HFFc6 (cell line): ENCODE results near the gene ZSWIM7. TPM values are rescaled to one million over a fixed set of nuclear protein-coding genes. Genes with fewer than 3 reads are reported as not detected.

Experiments
- DNase-seq: peaks from one replicate; pipeline ENCODE4 v3.0.0-alpha.2; 2018
- H3K27ac Mint-ChIP-seq: 2 replicates; pipeline ENCODE4 v1.8.0; 2020; ENCODE audit warnings: mild to moderate bottlenecking, mixed read lengths
- H3K27me3 Mint-ChIP-seq: 2 replicates; pipeline ENCODE4 v1.8.0; 2021; ENCODE audit warnings: mild to moderate bottlenecking, moderate library complexity, mixed read lengths; ENCODE audit not compliant: insufficient read depth
- H3K36me3 Mint-ChIP-seq: 2 replicates; pipeline ENCODE4 v1.8.0; 2021; ENCODE audit warnings: low read depth, mixed read lengths
- H3K4me1 Mint-ChIP-seq: 2 replicates; pipeline ENCODE4 v1.8.0; 2020; ENCODE audit warnings: low read depth, mixed read lengths
- H3K4me3 Mint-ChIP-seq: 2 replicates; pipeline ENCODE4 v1.8.0; 2020; ENCODE audit warnings: mild to moderate bottlenecking, moderate library complexity, mixed read lengths
- H3K9me3 Mint-ChIP-seq: 2 replicates; pipeline ENCODE4 v1.8.0; 2020; ENCODE audit warnings: mild to moderate bottlenecking, mixed read lengths
- long read RNA-seq: library from polyadenylated mRNA; unstranded; transcript quantifications from one replicate; pipeline ENCODE4 v2.0.0, GENCODE V29; 2019
- total RNA-seq, 6 experiments: library from RNA; stranded (reverse); fragmentation: NEBNext Ultra II Directional; extraction: Animal tissue kit (Norgen Biotek cat#: 25700); gene quantifications; 2 replicates in 1 of 6; 3 replicates in 5 of 6; pipeline ENCODE4 v1.2.3, GENCODE V29; 2021
- TF ChIP-seq, protein P1 (sequence below): fragments of 200-600 bp; sonication (generic); IDR thresholded peaks from 2 replicates; pipeline ENCODE4 v1.5.0; 2021; ENCODE audit warnings: antibody characterized with exemption, mild to moderate bottlenecking

Gene ZSWIM7, protein sequence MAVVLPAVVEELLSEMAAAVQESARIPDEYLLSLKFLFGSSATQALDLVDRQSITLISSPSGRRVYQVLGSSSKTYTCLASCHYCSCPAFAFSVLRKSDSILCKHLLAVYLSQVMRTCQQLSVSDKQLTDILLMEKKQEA
- 10 to 100 TPM; 11.4 to 17.7 (median 15.5) TPM for total RNA-seq
- long read RNA-seq, transcript ZSWIM7-201 (5 exons, 2,008 nt): minor isoform, 6 of 21 reads
- long read RNA-seq, transcript ZSWIM7-205 (6 exons, 703 nt): major isoform, 7 of 21 reads
- long read RNA-seq, partial matches to known transcripts: 1 of 21 reads
- long read RNA-seq, other reads (novel, unspliced or antisense): 3 of 21 reads

DNA sequence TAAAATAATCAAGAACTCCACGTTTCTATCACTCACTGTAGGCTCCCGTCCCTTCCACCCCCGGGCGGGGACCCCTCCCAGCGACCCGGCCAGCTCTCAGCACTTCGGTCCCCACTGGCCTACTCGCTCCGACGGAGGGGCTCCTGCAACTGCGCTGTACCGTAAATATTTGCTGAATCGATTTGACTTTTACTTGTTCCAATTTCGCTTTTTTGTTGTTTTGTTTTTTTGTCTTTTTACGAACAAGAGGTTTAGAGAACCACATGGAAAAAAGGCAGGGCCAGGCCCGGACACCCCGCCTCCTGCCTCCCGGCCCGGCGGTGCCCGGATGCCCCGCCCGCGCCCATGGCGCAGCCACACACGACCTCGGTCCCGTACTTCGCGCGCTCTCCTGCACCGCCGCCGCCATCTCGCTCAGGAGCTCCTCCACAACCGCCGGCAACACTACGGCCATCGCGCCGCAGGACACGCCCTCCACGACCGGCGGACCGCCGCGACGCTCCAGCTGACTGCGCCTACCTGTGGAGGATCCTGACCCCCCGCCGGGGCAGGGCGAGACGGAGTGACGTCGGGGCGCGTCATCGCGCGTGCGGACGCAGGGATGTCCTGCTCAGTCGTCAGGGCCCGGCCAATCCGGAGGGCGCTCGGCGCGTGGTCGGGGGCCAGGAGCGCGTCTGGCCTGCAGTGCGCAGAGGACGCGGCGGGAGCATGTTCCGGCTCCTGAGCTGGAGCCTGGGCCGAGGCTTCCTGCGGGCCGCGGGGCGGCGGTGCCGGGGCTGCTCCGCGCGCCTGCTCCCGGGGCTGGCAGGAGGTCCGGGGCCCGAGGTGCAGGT lies at the start of gene ZSWIM7, which contains the start of gene TTC19:
ZSWIM7 (minus strand) TSS at position 564 of the 833 bp plus-strand sequence; CDS start at position 454, 110 bp downstream.
TTC19 (plus strand) TSS at position 684 of the 833 bp plus-strand sequence; CDS start at position 709, 25 bp downstream.
- DNase-seq: peak; percentile 84
- peaks cover 23% of the 10 kb centered on the region for H3K4me1 Mint-ChIP-seq
- H3K4me3 Mint-ChIP-seq: peak within 1 kb of the TSS; percentile 90
- peaks cover 10% of the 10 kb centered on the region; the same call in 1 of the 2 replicates for H3K9me3 Mint-ChIP-seq
- H3K27me3 Mint-ChIP-seq: no peaks in the 10 kb centered on the region; the same call in 1 of the 2 replicates
- H3K36me3 Mint-ChIP-seq: peaks cover 35% of the 10 kb centered on the region
- peak within 1 kb of the TSS; percentile 92 for H3K27ac Mint-ChIP-seq
- TF ChIP-seq, protein P1, sequence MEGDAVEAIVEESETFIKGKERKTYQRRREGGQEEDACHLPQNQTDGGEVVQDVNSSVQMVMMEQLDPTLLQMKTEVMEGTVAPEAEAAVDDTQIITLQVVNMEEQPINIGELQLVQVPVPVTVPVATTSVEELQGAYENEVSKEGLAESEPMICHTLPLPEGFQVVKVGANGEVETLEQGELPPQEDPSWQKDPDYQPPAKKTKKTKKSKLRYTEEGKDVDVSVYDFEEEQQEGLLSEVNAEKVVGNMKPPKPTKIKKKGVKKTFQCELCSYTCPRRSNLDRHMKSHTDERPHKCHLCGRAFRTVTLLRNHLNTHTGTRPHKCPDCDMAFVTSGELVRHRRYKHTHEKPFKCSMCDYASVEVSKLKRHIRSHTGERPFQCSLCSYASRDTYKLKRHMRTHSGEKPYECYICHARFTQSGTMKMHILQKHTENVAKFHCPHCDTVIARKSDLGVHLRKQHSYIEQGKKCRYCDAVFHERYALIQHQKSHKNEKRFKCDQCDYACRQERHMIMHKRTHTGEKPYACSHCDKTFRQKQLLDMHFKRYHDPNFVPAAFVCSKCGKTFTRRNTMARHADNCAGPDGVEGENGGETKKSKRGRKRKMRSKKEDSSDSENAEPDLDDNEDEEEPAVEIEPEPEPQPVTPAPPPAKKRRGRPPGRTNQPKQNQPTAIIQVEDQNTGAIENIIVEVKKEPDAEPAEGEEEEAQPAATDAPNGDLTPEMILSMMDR: peak; percentile 19; the same call in 1 of the 2 replicates

DNA sequence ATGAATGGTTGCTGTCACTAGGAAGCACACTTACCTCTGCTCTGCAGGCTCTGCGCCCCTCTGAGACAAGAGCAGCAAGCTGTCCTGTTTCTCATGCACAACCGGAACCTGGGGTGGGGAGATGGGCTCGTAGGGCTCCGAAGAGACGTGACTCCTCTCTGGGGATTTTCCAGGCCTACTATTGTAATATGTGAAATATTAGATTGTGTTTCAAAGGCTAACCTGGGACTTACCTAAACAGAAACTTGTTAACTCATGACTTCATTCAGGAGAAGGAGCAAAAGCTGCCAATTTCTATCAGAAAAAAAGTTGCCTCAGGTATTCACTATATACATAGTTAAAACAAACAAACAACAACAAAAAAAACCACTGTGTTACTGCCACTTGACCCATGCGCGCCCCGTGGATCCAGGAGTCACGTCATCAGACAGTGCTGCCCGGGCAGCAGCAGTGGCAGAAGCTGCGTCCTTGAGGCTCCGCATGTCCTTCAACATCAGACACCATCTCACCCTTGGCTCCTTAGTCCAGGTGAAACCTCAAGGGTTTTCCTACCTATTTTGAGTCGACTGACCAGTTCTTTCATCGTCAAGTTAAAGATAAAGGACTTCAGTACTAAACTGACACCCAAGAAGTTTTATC lies 49.4 kb upstream of the ZSWIM7 start:
- Mint-ChIP-seq H3K27me3 (no peaks in the 10 kb centered on the region; the same call in none of the 2 replicates), H3K27ac (no peak overlapping the region), H3K4me3 (no peak overlapping the region), H3K36me3 (peaks cover 58% of the 10 kb centered on the region), H3K9me3 (no peaks in the 10 kb centered on the region), H3K4me1 (peaks cover 12% of the 10 kb centered on the region)
- DNase-seq: no peak
- TF ChIP-seq, protein P1: no peak

DNA sequence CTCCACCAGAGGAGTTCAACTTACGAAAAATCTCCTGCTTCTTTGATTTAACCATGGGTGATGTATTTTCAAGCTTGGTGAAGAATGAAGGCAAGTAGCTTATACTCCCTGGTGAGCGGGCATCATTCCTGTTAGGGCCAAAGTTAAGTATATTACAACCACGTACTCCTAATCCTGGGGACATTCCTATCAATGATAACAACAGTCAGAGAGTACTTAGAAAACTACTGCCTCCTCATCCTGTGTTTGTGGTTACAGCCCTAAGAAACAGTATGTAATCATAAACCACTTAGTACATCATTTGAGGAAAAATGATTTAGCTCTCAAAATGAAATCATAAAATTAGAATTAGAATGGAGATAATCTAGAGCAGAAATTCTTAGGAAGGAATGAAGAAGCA lies 47.5 kb upstream of the ZSWIM7 start:
- no peak for DNase-seq
- TF ChIP-seq, protein P1: no peak
- Mint-ChIP-seq H3K4me1 (peaks cover 8% of the 10 kb centered on the region; the same call in 1 of the 2 replicates), H3K27me3 (no peaks in the 10 kb centered on the region; the same call in none of the 2 replicates), H3K4me3 (no peak overlapping the region), H3K27ac (no peak overlapping the region), H3K9me3 (no peaks in the 10 kb centered on the region), H3K36me3 (peaks cover 48% of the 10 kb centered on the region)

DNA sequence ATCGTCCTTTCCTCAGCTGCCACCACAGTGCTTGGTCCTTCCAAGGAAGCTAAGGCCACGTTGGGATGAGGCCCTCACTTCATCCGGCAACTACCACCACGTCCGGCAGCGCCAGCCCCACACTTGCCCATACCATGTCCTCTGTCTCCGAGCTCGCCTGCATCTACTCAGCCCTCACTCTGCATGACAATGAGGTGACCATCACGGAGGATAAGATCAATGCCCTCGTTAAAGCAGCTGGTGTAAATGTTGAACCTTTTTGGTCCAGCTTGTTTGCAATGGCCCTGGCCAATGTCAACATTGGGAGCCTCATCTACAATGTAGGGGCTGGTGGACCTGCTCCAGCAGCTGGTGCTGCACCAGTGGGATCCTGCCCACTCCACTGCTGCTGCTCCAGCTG lies 45.0 kb upstream of the ZSWIM7 start:
- Mint-ChIP-seq H3K27ac (no peak overlapping the region), H3K4me3 (no peak overlapping the region), H3K36me3 (peaks cover 45% of the 10 kb centered on the region), H3K9me3 (no peaks in the 10 kb centered on the region), H3K4me1 (peaks cover 21% of the 10 kb centered on the region), H3K27me3 (peaks cover 2% of the 10 kb centered on the region; the same call in 1 of the 2 replicates)
- TF ChIP-seq, protein P1: no peak
- DNase-seq: no peak

DNA sequence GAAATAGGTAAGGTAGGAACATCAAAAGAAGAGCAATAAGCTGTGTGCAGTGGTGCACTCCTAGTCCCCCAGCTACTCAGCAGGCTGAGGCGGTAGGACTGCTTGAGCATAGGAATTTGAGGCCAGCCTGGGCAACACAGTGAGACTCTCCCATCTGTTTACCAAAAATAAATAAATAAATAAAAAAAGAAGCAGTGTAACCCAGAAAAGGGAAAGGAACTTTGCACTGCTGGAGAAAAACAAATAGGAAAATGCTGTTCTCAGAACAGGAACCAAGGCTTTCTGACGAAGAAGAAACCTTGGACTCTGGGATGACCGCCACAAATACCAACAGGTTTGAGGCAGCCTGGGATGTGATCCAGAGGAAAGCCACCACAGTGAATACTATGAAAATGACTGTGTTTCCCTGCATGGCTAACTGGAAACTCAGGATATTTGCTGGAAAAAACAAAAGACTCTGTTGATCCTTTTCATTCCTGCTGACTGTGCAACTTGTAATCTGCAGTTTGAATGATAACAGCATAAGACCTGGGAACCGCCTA lies 41.3 kb upstream of the ZSWIM7 start:
- DNase-seq: peak; percentile 77
- Mint-ChIP-seq H3K4me3 (0 out of 2 replicates have a peak overlapping the region, but pooled peaks have one; percentile 30), H3K27ac (peak overlapping the region; percentile 59; the same call in 1 of the 2 replicates), H3K4me1 (peaks cover 43% of the 10 kb centered on the region), H3K36me3 (peaks cover 47% of the 10 kb centered on the region), H3K9me3 (no peaks in the 10 kb centered on the region), H3K27me3 (peaks cover 2% of the 10 kb centered on the region; the same call in 1 of the 2 replicates)
- TF ChIP-seq, protein P1: no peak
